CD4-positive, alpha-beta T cell treated with Interleukin-17A for 1 hour (primary cell): Measurements from ENCODE around the gene AUTS2.

Source experiments
- DNase-seq: peaks from one replicate; pipeline ENCODE4 v3.0.0-alpha.2; 2020

AUTS2 gene

GRCh38 chr7:69912846-69913245, 314.6 kb downstream of the AUTS2 start:
- no peak for DNase-seq

DNA sequence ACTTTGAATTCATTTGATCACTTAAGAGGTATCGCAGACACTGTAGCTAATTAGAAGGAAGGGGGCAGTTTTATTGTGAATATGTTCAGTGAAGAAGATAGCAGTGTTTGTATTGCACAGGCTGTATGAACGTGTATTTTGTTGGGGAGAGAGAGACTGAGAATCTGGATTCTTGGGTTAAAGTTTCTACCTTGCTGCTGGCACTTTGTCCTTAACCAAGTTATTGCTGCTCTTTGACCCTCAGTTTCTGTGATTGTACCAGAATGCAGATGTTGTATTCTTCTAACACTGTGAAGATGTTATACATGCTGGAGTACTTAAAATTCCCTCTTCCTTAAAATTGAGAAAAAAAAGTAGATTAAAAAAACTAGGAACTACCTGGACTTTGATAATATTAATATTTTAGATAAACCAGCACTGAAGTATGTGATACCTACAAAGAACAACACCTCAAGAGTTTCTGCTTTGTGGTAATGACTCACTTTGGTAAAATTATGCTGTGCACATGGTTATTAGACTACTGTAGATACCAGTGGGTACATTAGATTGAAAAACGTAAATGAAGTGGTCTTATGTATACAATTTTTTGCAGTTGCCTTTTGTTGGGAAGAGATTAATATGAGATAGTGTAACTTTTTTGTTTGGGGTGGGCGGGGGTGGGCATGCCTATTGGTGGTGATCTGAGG, 321.3 kb downstream of the AUTS2 start:
- no peak for DNase-seq

- no peak for DNase-seq
Observed at GRCh38 chr7:69920797-69921196, 322.5 kb downstream of the AUTS2 start.

- no peak for DNase-seq
Observed at GRCh38 chr7:69922026-69922803, 323.9 kb downstream of the AUTS2 start.

DNA sequence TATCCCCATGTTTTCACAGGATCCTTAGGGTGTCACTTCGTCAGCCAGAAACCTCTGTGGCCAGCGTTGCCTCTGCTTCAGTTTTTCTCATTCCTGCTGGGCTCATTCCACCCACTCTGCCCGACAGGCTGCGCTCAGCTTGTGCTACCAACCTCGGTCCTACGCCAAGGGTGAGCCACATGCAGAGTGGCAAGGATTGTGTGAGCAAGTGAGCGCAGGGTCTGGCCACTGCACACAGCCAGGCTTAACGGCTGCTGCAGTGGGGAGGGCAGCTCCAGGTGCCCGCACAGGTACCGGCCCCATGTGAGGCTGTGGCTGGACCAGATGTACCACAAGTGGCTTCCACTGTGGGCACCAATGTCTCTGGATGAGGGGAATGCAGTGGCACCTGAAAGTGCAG, 329.2 kb downstream of the AUTS2 start:
- no peak for DNase-seq

DNA sequence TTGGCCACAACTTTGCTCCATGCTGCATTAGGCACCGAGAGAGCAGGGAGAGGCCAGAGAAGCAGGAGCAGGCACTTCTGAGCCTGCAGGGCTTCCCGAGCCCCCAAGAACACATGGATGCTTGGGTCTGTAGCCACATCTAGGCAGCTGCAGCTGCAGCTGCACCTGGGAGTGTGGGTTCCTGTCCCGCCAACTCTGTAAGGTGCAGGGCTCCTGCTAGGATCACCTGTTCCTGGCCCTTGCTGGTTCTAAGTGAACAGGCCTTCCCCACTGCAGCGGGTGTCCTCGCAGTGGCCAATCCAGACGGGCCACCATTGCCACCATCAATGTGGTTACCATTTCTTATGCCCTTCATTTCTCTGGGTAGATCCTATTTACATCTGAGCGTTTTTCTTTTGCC, 330.3 kb downstream of the AUTS2 start:
- no peak for DNase-seq

DNA sequence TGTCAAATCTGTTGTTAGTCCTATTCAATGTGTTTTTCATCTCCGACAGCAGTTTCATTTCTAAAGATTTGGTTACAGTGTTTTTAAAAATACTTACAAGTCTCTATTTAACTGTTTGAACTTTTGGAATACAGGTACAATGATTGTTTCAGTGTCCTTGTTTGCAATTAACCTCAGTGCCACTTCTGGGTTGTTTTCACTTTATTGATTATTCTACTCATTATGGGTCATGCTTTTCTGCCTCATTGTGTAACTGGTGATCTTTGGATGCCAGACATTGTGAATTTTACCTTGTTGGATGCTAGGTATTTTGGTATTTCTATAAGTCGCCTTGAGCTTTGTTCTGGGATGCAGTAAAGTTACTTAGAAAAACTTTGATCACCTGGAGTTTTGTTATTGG, 331.3 kb downstream of the AUTS2 start:
- no peak for DNase-seq

DNA sequence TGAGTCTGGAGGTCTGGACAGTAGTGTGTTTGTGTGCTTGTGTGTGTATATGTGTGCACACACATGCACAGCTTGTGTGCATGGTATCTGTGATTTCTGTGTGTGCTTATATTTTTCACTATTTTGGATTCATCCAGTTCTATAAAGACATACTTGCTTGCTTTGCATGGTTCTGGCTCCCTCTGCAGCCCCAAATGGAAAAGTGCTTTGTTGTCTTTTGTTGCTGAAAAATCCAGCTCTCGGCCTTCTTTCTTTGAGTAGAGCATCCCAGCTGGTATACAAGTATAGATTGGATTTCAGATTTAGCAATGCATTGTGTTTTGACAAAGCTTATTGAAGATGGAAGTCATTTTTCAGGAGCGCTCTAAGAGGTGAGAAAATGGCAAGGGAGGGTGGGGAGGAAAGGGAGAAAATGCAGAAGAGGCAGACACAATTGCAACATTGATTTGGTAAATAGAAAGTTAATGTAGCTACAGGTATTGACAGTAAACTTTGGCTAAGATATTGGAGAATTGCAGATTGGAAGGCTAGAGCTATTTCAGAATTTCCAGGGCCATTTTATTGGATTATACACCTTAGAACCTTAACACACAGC, 333.9 kb downstream of the AUTS2 start:
- DNase-seq: no peak

GRCh38 chr7:69934144-69934903, 336.0 kb downstream of the AUTS2 start:
- no peak for DNase-seq

DNA sequence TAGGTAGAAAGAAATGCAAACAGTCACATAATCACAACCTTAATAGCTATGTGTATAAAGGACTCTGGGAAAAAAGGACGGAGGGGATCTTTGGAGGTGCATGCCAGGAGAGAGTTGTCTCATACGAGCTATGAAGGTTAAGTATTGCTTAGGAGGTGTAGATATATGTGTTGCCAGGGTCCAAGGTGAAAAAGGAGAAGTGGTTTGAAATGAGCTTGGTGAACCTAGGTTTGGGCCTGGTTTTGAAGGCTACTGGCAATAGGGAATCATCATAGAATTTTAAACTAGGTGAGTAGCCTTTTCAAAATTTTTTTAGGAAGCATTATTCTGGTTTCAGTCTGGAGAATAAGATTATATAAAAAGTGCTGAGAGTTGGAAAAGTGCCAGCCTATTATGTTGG, 336.8 kb downstream of the AUTS2 start:
- DNase-seq: no peak

GRCh38 chr7:69937097-69937496, 338.8 kb downstream of the AUTS2 start:
- no peak for DNase-seq

- DNase-seq: no peak
Observed at GRCh38 chr7:69939317-69939716, 341.0 kb downstream of the AUTS2 start.

- no peak for DNase-seq
Observed at GRCh38 chr7:69941077-69941651, 342.9 kb downstream of the AUTS2 start.

- no peak for DNase-seq
Observed at GRCh38 chr7:69942573-69942972, 344.3 kb downstream of the AUTS2 start.

DNA sequence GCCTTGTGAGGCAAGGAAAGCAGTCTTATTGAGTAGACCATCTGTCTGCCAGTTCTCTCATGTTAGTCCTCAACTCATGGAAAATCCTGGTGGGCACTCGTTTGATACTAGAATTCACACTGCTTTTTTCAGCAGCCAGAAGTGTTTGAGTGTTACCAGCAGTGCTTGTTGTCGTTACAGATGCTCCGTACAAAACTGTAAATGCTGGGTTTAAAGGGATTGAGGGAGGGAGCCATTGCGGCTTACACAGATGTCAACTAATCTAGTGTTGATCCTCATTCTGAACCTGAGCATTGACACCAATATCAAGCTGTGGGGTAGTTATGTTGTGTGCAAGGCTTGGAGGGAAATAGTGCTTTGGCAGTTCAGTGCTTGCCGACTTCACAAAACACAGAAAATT, 348.6 kb downstream of the AUTS2 start:
- no peak for DNase-seq

- no peak for DNase-seq
Observed at GRCh38 chr7:69947998-69948397, 349.7 kb downstream of the AUTS2 start.

DNA sequence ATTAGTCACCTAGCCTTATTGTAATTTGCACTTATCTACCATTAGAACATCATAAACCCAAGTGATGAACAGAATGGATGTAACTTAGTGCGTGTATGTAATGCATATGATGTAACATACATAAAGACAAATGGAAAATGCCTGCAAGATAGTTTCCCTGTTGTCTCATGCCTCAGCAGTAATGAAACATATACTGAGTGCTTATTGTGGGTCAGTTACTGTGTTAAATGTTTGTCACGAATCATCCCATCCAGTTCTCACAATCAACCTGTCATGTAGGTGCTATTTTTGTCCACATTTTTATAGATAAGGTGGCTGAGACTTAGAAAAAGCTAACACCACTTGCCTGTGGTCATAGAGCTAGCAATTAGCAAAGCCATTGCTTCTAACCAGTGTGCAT, 350.8 kb downstream of the AUTS2 start:
- DNase-seq: no peak

- no peak for DNase-seq
Observed at GRCh38 chr7:69951458-69951857, 353.2 kb downstream of the AUTS2 start.

DNA sequence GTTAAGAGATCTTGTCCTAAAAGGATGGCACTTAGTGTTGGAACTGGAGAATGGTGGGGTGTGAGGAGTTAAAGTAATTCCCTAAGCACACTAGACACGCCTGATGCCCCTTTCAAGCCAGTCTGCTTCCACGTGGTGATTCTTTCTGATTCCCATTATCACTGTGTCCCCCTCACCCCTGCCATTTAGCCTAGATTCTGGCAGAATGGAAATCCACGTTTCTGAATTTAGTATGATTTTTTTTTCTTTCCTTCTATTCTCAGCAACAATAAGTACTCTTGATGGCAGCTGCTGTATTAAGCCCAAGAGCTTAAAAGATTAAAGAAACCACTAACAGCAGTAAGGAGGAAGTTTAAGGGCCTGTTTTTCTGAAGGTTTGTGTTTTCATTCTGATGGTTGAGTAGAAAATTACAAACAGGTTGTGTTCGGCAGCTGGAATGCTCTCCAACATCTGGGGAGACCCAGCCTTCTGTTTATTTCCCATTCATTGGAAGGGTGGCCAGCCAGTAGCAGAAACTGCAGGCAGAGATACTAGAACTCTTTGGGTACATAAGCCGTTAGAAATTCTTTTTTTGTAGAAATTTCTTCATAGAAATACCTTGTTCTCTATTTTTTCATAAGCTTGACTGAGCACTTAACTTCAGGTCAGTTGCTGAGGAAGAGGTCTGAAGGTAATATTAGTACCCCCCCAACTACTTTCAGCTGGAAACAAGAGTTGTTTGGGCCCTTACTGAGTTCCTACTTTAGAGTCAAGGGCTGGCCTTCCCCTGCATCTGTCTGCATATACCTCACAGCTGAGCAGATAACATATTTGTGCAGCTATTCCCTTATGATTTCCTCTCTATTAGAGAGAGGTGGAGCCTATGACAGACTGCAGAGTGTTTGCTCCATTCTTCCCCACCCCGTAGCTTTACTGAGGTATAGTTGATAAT, 355.1 kb downstream of the AUTS2 start:
- DNase-seq: no peak

DNA sequence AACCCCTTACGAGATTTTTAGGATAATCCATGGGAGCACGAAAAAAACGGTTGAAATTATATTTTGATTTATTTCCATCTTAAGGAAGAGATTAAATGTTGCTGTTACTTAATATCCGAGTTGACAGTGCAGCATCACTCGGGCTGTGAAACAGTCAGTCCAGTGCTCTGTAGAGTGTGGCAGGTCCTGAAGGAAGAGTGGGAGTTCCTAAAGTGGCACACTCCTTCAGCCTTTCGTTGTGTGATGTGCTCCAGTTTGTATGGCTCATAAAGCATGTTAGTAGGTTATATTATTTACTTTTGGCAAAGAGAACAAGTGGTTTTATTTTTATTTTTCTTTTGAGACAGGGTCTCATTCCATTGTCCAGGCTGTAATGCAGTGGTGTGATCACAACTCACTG, 358.3 kb downstream of the AUTS2 start:
- DNase-seq: no peak

DNA sequence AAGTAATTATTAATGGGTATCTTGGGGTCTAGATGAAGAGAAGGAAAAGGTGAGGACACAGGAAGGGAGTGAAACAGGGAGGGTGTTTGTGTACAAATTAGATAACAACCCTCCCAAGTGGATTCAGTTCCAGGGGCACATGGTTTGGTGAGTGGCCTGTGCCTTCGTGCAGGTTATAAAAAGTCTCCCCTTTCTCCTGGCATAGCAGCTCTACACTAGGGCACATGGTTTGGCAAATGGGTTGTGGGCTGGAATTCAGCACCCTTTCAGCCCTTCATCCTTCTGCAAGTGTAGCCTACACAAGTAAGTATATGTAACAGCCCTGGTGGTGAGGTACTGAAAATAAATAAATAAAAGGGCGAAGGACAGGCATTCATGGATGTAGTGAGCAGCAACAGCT, 359.4 kb downstream of the AUTS2 start:
- no peak for DNase-seq
